Stomach smooth muscle (tissue), 2 donors: Measurements from ENCODE around the gene OGFOD3.
"Not testable (repeated sequence)": the region's sequence is repeated elsewhere in the genome, so short reads cannot be mapped to it uniquely, and the experiment has no call there.

Experiments
- H3K27ac ChIP-seq: one replicate; pipeline ENCODE4 v1.7.0; 2013; ENCODE audit warnings: mild to moderate bottlenecking, low read length, inconsistent platforms
- H3K27me3 ChIP-seq, 2 donors: one replicate each; pipeline ENCODE4 v1.7.0; 2013; ENCODE audit warnings: low read length in 2 of 2; ENCODE audit not compliant: insufficient read depth in 2 of 2, control insufficient read depth in 1 of 2
- H3K36me3 ChIP-seq, 2 donors: one replicate each; pipeline ENCODE4 v1.7.0; 2013; ENCODE audit warnings: low read length in 2 of 2; ENCODE audit not compliant: control insufficient read depth in 2 of 2, insufficient read depth in 2 of 2
- H3K4me1 ChIP-seq: one replicate; pipeline ENCODE4 v1.7.0; 2013; ENCODE audit warnings: low read length; ENCODE audit not compliant: control insufficient read depth, insufficient read depth
- H3K4me3 ChIP-seq, 2 donors: one replicate each; pipeline ENCODE4 v1.7.0; 2013; ENCODE audit warnings: low read length in 2 of 2
- H3K9ac ChIP-seq, 2 donors: one replicate each; pipeline ENCODE4 v1.7.0; 2013; ENCODE audit warnings: low read length in 2 of 2, mild to moderate bottlenecking in 1 of 2
- H3K9me3 ChIP-seq, 2 donors: one replicate each; pipeline ENCODE4 v1.7.0; 2013; ENCODE audit warnings: low read length in 2 of 2; ENCODE audit not compliant: control insufficient read depth in 2 of 2
- donor health status: healthy.
- donor health status: Pancreatic carcinoma.

The OGFOD3 gene

GRCh38 chr17:82371333-82372248, 46.8 kb downstream of the OGFOD3 start, which contains the start of gene UTS2R:
UTS2R (plus strand) TSS chr17:82371765; CDS start chr17:82374325, 2,560 bp downstream.
- Histone ChIP-seq H3K4me3 (peak within 1 kb of the TSS; percentile 49 to 65), H3K9ac (no peak within 1 kb of the TSS), H3K27ac (no peak within 1 kb of the TSS), H3K4me1 (peaks cover 18% of the 10 kb centered on the region), H3K36me3 (no peaks in the 10 kb centered on the region), H3K9me3 (no peaks in the 10 kb centered on the region), H3K27me3 (peaks cover 36 to 51% of the 10 kb centered on the region in 2 donors)

GRCh38 chr17:82370471-82371332, 47.7 kb downstream of the OGFOD3 start:
- peak overlapping the region; percentile 49 to 65 for H3K4me3 ChIP-seq
- no peak overlapping the region for H3K27ac ChIP-seq
- H3K4me1 ChIP-seq, result peaks cover 18% of the 10 kb centered on the region
- H3K27me3 ChIP-seq, result peaks cover 29 to 43% of the 10 kb centered on the region in 2 donors
- no peak overlapping the region for H3K9ac ChIP-seq
- H3K36me3 ChIP-seq, result no peaks in the 10 kb centered on the region
- no peaks in the 10 kb centered on the region for H3K9me3 ChIP-seq

- Histone ChIP-seq H3K27ac (no peak overlapping the region), H3K36me3 (no peaks in the 10 kb centered on the region), H3K4me1 (peaks cover 18% of the 10 kb centered on the region), H3K9me3 (no peaks in the 10 kb centered on the region), H3K4me3 (no peak overlapping the region), H3K9ac (no peak overlapping the region), H3K27me3 (peaks cover 22 to 29% of the 10 kb centered on the region in 2 donors)
Observed at GRCh38 chr17:82369211-82369610, 49.2 kb downstream of the OGFOD3 start.

- H3K4me1 ChIP-seq, result peaks cover 18% of the 10 kb centered on the region
- H3K36me3 ChIP-seq, result no peaks in the 10 kb centered on the region
- no peak overlapping the region for H3K4me3 ChIP-seq
- no peak overlapping the region for H3K9ac ChIP-seq
- H3K9me3 ChIP-seq, result no peaks in the 10 kb centered on the region
- H3K27me3 ChIP-seq, result peaks cover 22 to 28% of the 10 kb centered on the region in 2 donors
- no peak overlapping the region for H3K27ac ChIP-seq
Observed at GRCh38 chr17:82367724-82368524, 50.5 kb downstream of the OGFOD3 start.

- H3K27ac ChIP-seq, result no peak overlapping the region
- no peaks in the 10 kb centered on the region for H3K36me3 ChIP-seq
- no peak overlapping the region for H3K4me3 ChIP-seq
- no peak overlapping the region for H3K9ac ChIP-seq
- H3K9me3 ChIP-seq, result no peaks in the 10 kb centered on the region
- H3K27me3 ChIP-seq, result peaks cover 14 to 18% of the 10 kb centered on the region in 2 donors
- peaks cover 16% of the 10 kb centered on the region for H3K4me1 ChIP-seq
Observed at GRCh38 chr17:82366749-82367148, 51.6 kb downstream of the OGFOD3 start.

GRCh38 chr17:82365606-82366295, 52.6 kb downstream of the OGFOD3 start:
- no peak overlapping the region for H3K9ac ChIP-seq
- no peaks in the 10 kb centered on the region for H3K9me3 ChIP-seq
- H3K4me3 ChIP-seq, result no peak overlapping the region
- H3K36me3 ChIP-seq, result no peaks in the 10 kb centered on the region
- peaks cover 6% of the 10 kb centered on the region for H3K4me1 ChIP-seq
- peaks cover 8% of the 10 kb centered on the region in 2 donors for H3K27me3 ChIP-seq
- no peak overlapping the region for H3K27ac ChIP-seq

GRCh38 chr17:82361885-82362633, 56.3 kb downstream of the OGFOD3 start:
- peaks cover 8 to 11% of the 10 kb centered on the region in 2 donors for H3K27me3 ChIP-seq
- no peaks in the 10 kb centered on the region for H3K9me3 ChIP-seq
- no peak overlapping the region for H3K27ac ChIP-seq
- no peaks in the 10 kb centered on the region for H3K36me3 ChIP-seq
- H3K4me3 ChIP-seq, result no peak overlapping the region
- peaks cover 2% of the 10 kb centered on the region for H3K4me1 ChIP-seq
- H3K9ac ChIP-seq, result no peak overlapping the region

GRCh38 chr17:82359451-82360074, 58.8 kb downstream of the OGFOD3 start:
- not testable (repeated sequence) for H3K4me1 ChIP-seq, H3K9me3 ChIP-seq, H3K36me3 ChIP-seq, H3K27ac ChIP-seq, H3K4me3 ChIP-seq, H3K9ac ChIP-seq
- peaks cover 16 to 23% of the 10 kb centered on the region in 2 donors for H3K27me3 ChIP-seq
